ENCODE data around the gene MGAT3.
"Not testable (repeated sequence)": the region's sequence is repeated elsewhere in the genome, so short reads cannot be mapped to it uniquely, and the experiment has no call there.

The MGAT3 gene, protein sequence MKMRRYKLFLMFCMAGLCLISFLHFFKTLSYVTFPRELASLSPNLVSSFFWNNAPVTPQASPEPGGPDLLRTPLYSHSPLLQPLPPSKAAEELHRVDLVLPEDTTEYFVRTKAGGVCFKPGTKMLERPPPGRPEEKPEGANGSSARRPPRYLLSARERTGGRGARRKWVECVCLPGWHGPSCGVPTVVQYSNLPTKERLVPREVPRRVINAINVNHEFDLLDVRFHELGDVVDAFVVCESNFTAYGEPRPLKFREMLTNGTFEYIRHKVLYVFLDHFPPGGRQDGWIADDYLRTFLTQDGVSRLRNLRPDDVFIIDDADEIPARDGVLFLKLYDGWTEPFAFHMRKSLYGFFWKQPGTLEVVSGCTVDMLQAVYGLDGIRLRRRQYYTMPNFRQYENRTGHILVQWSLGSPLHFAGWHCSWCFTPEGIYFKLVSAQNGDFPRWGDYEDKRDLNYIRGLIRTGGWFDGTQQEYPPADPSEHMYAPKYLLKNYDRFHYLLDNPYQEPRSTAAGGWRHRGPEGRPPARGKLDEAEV
- 6.9 to 7.2 reads per million in 2 donors for total RNA-seq

DNA sequence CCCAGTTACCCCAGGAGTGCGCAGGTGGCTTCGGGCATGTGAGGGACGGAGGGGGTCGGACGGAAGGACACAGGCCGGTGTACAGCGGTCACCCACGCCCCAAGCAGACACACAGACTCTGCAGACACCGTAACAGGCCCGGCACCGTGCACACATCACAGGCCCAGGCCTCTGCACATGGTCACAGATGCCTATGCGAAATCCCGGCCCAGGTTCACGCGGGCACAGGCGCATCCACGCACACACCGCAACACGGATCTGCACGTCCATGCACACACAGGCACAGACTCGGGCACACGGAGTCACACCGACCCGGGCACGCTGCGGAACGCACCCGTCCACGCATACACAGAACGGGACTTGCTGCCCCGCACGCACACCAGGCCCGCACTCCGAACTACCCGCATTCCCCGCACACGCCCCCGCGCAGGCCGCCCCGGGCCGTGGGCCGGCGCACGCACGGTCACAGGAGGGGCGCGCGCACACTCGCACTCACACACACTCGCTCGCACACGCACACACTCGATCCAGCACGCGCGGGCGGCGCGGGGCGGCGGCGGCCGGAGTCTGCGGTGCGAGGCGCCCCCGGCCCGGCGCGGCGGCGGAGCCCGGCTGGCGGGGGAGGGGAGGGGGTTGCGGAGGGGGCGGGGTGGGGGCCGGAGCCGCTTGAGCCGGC lies at the start of gene MGAT3:
TSS of gene MGAT3 (plus strand) at position 491 of the 676 bp plus-strand sequence. CDS start 30,336 bp downstream, outside the sequence.
- no peak for DNase-seq

DNA sequence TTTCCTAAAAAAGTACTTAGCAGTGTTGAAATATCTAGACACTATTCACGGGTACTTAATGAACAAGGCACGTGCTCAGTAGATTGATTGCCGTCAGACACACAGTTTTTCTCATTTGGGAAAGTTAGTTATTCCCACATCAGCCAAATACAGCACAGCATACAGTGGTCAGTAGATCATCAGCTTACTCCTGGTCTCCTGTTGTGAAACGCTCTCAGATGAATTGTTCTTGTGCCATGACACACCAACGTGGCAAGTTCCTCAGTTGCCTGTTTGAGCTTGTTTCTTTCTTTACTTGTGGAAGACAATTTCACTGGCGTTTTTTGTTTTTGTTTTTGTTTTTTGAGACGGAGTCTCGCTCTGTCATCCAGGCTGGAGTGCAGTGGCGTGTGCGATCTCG lies 48.6 kb upstream of the MGAT3 start:
- no peak for DNase-seq

DNA sequence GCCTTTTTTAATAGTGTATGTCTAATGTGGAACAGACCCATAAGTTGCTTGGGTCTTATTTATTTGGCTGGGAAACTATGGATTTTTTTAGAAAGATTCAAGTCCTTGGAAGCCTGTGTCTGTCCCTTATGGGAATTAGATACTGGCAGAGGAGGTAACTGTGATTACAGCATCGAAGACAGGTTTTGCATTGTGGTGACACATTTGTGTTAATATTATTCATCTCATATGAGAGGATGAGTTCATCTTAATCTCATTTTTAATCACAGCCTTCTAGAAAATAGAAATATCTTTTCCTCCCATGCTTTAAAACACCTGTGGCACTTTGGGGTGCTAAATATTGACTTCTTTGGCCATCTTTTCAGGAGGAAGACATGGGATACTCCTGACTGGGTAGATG lies 48.0 kb upstream of the MGAT3 start:
- no peak for DNase-seq

DNA sequence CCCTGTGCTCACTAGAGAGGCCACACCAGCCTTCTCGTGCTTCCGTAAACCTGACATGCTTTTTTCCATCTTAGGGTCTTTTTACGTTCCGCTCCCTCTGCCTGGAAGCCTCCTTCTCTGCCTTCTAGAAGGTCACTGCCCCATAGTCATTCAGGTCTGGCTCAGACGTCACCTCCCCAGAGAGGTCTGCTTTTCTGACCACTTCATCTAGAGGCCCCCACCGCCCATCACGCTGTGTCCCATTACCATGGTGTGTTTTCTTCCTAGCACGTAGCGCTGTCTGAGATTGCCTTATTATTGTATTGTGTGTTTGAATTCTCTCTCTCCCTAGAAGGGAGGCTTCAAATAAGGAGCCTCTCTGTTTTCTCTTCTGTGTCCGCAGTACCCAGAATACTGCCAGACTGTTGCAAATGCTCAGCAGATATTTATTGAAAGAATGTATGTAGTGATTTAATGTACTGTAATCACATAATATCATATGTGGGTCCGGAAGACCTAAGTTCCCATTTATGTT lies 47.2 kb upstream of the MGAT3 start:
- DNase-seq: no peak

DNA sequence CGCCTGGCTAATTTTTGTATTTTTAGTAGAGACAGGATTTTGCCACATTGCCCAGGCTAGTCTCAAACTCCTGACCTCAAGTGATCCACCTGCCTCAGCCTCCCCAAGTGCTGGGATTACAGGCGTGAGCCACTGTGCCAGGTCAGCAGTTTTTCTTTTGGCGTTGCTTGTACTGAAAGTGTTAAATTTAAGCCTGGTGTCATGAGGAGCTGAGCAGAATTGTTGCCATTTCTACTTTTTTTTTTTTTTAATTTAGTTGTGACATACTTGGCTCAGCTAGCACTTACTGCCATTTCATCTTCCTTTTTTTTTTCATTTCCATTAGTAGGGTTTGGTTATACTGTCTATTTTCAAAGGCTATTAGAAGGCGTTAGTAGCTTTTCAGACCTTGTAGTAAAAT lies 46.5 kb upstream of the MGAT3 start:
- no peak for DNase-seq

DNA sequence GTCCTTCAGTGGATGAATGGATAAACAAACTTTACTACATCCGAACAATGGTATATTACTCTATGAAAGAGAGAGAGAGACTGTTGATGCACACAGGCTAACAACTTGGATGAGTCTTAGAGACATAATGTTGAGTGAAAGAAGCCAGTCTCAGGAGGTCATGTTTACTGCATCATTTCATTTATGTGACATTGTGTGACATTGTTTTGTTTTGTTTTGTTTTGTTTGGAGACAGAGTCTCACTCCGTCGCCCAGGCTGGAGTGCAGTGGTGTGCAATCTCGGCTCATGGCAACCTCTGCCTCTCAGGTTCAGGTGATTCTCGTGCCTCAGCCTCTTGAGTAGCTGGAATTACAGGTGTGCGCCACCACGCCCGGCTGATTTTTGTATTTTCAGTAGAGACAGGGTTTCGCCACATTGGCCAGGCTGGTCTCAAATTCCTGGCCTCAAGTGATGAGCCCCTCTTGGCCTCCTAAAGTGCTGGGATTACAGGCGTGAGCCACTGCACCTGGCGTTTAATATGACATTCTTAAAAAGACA lies 44.9 kb upstream of the MGAT3 start:
- DNase-seq: not testable (repeated sequence)

DNA sequence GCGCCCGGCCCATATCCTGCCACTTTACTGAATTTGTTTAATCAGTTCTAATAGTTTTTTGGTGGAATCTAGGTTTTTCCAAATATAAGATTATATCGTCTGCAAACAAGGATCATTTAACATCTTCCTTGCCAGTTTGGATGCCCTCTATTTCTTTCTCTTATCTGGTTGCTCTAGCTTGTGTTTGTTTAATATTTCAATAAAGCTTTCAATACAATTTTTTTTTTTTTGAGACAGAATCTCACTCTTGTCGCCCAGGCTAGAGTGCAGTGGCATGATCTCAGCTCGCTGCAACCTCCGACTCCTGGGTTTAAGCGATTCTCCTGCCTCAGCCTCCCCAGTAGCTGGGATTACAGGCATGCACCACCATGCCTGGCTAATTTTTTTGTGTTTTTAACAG lies 43.6 kb upstream of the MGAT3 start:
- not testable (repeated sequence) for DNase-seq

DNA sequence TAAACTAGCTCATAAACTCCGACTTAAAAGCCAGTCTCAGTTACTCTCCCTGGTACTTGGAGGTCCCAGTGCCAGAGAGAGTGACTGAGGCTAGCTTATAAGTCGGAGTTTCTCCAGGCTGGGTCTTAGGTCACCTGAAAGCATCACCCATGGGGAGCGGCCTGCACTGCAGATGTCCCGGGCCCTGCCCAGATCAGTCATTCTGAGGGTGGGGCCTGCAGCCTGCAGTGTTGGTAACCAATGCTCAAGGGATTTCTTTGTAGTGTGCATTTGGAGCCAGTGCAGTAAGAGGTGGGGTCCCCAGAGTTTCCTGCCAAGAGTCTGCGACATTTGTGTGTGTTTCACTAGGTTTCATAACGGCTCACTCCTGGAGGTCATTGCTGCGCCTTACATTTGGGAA lies 42.4 kb upstream of the MGAT3 start:
- DNase-seq: no peak

DNA sequence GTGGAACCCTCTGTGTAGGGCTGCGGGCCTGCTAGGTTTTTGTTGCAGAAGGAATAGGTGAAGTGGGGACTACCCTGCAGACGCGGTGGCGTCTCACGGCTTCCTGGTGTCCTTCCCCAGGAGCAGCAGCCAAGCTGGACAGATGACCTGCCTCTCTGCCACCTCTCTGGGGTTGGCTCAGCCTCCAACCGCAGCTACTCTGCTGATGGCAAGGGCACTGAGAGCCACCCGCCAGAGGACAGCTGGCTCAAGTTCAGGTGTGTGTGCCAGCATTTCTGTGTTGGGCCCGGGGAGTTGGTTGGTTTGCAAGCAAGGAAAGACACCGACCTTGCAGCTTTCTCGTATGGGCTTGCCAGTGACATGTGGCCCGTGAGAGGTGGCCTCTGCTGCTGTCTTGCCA lies 41.9 kb upstream of the MGAT3 start:
- no peak for DNase-seq

DNA sequence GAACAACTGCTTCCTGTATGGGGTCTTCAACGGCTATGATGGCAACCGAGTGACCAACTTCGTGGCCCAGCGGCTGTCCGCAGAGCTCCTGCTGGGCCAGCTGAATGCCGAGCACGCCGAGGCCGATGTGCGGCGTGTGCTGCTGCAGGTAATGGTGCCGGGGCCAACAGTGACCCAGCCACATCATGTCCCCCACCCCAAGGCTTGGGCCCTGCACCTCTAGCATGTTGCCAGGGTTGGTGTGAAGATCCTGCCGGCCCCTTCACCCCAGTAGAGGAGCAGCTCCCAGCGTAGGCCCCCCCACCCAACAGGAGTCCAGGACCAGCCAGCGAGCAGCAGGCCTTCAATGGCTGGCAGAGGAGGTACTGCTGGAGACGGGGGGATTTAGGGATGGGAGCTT lies 41.3 kb upstream of the MGAT3 start:
- DNase-seq: no peak

DNA sequence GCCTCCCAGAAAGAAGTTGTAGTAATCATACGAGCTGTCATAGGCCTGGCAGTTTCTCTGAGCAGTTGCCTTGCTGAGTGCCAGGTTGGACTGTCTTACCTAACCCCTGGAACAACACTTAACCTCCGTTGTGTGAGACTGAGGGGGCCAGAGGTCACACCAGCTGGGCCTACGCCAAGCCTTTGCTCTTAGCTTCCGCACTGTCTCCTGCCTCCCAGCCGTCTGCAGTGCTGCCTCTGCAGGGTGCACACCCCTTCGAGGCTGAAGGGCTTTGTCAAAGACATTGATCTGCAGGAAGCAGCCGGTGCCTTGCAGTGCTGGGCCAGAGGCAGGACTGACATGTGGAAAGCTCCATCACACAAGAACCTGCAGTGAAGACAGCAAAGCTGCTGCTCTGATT lies 40.5 kb upstream of the MGAT3 start:
- DNase-seq: no peak

DNA sequence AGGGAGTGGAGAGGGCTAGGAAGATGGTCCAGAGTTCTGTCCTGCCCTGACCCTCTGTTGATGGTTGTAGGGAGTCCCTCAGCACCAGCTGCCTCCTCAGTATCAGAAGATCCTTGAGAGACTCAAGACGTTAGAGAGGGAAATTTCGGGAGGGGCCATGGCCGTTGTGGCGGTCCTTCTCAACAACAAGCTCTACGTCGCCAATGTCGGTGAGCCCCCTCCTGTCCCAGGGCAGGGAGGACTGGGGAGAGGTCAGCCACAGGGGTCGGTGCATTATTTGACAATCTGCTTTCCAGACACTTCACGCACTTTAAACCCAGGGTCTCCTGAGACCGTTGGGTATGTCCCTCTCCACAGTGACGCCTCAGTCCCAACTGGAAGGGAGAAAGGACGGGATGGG lies 39.2 kb upstream of the MGAT3 start:
- DNase-seq: no peak

DNA sequence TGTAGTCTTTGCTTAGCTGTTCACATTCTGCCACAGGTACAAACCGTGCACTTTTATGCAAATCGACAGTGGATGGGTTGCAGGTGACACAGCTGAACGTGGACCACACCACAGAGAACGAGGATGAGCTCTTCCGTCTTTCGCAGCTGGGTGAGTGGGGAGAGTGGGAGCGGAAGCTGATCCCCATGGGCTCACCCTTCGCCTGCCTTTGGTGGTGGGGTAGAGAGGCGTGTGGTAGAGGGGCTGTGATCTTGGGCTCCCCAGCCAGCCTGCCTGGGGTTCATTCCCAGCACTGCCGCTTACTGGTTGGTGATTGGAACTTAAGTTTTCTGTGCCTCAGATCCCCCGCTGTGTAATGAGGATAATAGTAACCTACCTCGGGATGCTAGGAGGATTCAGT lies 38.1 kb upstream of the MGAT3 start:
- no peak for DNase-seq

DNA sequence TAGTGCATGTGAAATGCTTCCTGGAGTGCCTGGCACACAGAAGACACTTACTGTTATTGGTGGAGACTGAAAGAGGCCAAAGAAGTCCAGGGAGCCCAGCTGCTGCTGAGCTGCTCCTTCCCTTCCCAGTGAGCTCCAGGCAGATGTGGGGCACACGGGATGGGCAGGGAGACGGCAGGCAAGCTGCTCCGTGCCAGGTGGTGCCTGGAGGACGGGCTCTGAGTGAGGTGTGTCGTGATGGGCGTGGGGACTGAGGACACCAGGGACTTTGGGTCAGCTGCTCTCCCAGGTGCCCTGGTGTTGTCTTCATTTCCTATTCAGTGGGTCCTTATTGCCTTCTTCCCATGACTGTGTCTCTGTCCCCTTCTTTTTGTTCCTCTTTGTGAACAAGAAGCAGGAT lies 37.7 kb upstream of the MGAT3 start:
- no peak for DNase-seq

DNA sequence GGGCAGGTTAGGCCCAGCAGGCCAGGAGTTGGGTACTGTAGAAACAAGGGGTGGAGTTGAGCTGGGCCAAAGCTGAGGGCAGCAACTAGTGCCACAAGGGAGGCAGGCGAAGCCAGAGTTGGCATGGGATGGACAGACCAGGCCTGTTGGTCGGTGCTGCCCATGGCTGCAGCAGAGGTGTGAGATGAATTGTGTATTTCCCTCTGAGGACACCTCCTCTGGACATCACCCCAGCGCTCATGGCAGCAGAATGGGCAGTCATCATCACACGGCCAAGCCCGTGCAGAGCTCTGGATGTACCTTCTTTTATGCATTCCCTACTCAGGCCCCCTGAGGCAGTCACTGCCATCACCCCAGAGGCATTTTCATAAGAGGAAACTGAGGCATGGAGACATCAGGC lies 36.9 kb upstream of the MGAT3 start:
- no peak for DNase-seq

DNA sequence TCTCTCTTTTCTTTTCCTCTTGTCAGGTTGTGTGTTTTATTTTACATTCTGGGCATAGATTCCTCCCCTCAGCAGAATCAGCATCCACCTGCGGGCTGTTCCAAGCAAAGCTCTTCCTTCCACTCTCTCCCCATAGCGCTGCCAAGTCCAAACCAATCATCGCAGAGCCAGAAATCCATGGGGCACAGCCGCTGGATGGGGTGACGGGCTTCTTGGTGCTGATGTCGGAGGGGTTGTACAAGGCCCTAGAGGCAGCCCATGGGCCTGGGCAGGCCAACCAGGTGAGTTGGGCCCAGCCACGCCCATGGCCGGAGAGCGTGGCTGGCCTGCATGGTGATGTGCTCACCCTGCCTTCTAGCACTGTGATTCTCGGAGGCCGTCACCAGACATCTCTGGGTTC lies 35.1 kb upstream of the MGAT3 start:
- DNase-seq: no peak

DNA sequence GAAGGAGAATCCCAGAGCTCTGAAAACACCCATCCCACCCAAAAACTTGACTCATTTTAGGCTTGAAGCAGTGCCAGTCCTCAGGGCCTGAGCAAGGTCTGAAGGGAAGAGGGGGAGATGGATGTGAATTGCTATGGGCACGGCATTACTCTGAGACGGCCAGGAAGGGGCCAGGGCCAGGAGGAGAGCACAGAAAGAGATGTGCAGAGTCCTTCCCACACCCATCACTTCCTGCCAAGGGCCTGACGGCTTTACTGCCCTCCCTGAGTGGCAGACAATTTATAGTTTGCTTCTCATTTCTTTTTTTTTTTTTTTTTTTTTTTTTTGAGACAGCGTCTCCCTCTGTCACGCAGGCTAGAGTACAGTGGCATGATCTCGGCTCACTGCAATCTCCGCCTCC lies 34.7 kb upstream of the MGAT3 start:
- DNase-seq: no peak

DNA sequence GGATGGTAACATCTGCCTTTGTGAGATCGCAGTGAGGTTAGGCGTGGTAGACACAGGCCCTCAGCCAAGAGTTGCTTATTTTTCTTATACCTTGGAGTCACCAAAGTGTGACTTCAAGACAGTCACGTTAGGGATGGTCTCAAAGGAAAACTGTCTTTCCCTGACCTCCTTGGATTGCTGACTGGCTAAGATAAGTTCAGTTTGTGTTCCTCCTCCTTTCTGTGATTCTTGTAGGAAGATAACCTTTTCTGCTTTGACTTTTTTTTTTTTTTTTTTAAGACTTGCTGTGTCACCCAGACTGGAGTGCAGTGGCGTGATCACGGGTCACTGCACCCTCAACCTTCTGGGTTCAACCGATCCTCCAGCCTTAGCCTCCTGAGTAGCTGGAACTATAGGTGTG lies 34.1 kb upstream of the MGAT3 start:
- DNase-seq: no peak

DNA sequence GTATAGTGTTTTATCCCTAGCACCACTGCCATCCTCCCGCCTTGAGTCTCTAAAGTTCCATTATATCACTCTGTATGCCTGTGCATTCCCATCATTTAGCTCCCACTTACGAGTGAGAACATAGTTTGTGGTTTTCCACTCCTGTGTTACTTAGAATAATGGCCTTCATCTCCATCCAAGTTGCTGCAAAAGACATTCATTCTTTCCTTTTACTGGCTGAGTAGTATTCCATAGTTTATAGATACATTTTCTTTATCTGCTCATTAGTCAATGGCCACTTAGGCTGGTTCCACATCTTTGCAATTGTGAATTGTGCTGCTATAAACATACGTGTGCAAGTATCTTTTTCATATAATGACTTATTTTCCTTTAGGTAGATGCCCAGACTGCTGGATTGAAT lies 32.8 kb upstream of the MGAT3 start:
- DNase-seq: no peak

DNA sequence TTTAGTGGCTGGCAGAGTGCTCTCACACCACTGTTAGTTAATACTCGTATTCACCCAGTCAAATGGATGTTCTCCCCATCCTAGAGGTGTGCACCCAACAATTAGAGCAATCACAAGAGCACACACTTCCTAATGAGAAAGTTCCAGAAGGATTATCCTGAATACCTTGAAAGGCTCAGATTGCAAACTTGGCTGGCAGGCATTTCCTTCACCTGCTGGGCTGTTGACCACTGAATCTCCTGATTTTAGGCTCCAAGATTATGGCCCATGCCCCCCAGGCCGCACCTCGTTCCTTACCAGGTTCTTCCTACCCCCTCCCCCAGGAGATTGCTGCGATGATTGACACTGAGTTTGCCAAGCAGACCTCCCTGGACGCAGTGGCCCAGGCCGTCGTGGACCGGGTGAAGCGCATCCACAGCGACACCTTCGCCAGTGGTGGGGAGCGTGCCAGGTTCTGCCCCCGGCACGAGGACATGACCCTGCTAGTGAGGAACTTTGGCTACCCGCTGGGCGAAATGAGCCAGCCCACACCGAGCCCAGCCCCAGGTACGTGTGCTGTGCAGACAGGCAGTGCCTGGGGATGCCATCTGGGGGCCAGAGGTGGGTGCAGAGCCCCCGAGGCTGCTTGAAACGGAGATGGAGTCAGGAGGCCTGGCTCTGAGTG lies 30.3 kb upstream of the MGAT3 start:
- no peak for DNase-seq

DNA sequence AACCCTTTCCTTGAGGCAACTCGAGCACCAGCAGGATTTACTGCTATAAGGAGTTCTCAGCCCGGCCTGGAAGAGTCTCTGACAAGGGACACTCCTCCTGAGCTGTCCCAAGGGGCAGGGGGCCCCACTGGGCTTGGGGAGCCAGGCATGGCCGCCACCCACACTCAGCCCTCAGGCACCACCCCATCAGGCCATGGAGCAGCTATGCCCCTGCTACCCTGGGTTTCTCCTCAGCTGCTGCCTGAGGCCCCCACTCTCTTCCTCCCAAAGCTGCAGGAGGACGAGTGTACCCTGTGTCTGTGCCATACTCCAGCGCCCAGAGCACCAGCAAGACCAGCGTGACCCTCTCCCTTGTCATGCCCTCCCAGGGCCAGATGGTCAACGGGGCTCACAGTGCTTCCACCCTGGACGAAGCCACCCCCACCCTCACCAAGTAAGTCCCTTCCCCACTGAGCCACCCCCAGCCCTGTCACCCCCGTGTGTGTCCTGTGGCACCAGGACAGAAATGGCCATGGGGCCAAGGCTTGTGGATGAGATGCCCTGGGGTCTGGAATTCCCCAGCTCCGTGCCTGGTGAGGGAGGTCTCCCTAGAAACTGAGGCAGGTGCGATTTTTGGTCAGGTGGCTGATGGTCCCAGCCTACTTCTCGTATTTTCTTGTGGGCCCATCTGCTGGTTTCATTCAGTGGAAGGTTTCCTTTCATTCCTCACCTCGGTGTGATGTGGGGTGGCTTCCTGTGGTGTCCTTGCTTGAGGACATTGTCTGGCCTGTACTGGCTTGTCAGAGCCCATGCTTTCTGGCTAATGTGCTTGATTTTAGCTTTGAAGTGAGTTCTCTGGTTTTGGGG lies 28.8 kb upstream of the MGAT3 start:
- no peak for DNase-seq

DNA sequence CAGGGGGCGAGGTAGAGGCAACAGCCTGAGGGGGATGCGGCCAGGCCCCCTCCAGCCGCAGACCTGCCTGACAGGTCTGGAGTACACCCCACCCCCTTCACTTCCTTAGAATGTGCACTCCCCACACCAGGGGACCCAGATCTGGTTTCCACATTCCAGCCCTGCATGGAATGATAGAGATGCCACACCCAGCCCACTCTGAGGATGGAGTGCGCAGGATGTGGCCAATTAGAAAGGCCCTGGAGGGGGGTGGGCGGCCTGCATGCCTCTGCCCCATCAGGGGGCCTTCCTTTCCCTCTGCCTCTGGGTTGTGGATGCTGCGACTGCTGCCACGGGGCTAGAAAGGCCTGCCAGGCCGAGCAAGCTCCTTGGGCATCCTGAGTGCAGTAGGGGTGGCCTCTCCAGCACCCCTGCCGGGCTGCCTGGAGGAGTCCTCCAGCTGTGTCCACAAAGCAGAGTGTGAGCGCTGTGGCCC lies 28.2 kb upstream of the MGAT3 start:
- DNase-seq: no peak

All from activated gamma-delta T cell (primary cell).